ENCODE data around the gene MEF2B.
A peak's percentile ranks its signal among the peaks of the same experiment; 100 is the strongest.
"Not testable (repeated sequence)": the region's sequence is repeated elsewhere in the genome, so short reads cannot be mapped to it uniquely, and the experiment has no call there.

Gene MEF2B

DNA sequence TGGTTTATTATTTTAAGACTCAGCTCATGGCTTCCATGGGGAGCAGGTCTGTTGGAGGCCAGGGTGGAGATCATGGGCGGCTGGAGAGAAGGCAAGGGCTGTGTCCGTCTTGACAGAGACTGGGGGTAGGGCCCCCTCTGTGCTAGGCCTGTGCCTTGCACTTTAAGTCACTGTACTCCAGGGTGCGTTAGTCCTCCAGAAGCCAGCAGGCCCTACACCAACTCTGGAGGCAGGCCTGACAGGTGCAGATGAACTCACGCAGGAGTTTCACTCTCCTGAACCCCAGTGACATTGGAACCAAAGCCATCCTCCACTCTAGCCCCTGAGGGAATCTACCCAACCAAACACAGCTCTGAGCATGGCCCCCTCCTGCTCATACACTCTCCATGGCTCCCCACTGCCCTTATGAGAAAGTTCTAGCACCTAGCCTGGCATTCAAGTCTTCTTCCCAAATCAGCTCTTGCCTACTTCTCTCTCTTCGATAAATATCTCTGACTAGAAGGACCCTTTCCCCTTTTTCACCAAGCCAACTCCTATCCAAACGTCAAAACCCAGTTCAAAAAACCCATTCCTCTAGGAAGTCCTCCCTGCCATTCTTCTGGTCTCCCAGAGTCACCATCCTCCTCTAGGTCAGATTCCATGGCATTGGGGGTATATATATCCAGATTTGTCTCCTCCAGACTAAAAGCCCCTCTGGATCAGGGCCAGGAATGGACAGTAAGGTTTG lies 15.1 kb downstream of the MEF2B start:
- DNase-seq: no peak

DNA sequence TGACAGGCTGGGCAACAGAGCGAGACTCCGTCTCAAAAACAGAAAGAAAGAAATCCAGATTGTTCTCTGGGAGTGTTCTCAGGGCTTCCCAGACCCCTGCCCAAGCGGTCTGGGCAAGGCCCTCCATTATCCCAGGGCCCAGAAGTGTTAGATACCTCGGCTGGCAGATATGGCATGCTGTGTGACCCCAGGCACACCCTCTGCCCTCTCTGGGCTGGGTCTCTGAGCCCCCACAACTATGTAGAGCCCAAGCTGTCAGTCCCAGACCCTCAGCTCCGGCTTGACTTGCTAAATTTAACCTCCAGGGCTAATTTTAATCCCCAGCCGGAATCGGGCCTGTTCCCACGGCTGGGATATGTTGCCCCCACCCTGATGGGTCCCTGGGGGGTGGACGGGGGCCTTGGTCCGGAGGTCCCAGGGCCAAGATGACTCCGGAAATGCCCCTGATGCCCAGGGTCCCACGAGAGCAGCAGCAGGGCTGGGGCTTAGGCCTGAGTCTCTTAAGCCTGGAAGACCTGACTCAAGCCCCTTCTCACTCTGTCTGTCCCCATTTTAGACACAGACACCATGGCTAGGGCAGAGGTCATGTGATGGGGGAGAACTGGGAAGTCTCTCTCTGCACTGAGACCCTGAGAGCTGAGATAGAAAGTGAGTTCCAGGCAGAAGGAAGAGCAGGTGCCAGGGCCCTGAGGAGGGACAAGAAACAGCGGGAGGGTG lies 17.2 kb downstream of the MEF2B start:
- no peak for DNase-seq

GRCh38 chr19:19151418-19151817 lies 18.6 kb downstream of the MEF2B start:
- DNase-seq: no peak

- no peak for DNase-seq
Observed at GRCh38 chr19:19149435-19149834, 20.6 kb downstream of the MEF2B start.

DNA sequence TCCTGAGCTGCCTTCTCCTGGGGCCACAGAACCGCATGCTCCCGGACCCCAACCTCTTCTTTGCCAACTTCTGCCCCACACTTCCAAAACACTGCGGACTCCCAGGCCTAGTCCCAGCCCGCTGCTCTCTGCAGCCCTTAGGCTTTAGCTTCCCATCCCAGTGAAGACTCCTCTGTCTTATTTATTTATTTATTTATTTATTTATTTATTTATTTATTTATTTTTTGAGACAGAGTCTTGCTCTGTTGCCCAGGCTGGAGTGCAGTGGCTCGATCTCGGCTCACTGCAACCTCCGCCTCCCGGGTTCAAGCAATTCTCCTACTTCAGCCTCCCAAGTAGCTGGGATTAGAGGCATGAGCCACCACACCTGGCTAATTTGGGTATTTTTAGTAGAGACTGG lies 21.6 kb downstream of the MEF2B start:
- DNase-seq: not testable (repeated sequence)

- DNase-seq: no peak
Observed at GRCh38 chr19:19147344-19147743, 22.7 kb downstream of the MEF2B start.

GRCh38 chr19:19146865-19147264 lies 23.2 kb downstream of the MEF2B start:
- no peak for DNase-seq

DNA sequence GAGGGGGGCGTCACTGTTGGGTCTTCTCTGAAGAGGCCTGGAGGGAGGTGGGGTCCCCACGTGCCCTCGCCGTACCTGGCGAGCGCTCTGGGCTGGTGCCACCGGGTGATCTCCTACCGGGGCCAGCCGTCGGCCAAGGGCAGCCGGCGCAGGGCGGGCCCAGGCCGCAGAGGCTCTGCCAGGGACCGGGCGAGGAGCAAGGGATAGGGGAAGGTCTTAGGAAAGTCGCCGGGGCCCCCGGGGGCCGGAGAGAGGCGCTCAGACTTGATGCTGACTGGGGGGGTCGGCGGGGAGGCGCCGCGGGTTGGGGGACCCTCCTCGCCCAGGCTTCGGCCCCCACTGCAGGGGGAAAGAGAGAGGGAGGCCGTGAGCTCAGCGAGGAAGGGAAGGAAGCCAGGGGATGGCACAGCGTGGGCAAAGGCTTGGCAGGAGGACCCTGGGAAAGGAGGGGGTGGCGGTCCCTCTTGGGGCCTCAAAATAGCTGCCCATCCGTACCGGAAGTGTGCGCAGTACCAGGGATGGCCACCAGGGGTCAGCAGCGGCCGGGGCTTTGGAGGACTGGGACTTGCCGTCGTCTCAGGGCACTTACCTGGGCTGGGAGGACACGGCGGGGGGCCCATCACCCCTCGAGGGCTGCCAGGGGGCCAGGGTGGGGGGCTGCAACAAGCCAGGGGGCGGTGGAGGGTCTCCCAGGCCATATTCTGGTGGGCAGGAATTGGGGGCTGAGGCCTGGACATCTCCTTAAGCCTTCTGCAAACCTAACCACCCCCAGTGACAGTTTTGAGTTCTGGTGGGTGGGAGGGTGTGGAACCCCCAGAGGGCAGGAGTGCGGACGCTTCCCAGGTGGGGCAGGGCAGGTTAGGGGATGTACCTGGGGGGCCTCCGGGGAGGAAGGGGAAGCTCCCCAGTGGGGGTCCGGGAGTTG lies 24.1 kb downstream of the MEF2B start:
- DNase-seq: peak; percentile 35

DNA sequence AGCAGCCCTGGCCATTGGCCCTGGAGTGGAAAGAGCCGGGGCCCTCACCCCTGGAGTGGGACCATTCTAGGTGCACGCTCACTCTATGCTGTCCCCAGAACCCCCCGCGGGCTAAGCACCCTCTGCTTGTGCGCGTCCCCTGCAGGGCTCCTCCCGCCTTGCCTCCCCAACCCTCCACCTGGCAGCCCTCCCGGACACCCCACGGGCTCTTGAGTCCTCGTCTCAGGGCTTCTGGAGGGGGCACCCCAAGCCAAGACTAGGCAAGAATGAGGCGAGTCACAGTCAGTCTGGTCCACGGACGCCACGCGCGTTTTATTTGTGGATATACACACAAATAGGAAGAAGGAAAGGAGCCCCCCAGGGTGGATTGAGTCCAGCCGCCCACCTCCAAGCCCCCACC lies 24.8 kb downstream of the MEF2B start:
- DNase-seq: no peak

GRCh38 chr19:19142347-19142746 lies 27.7 kb downstream of the MEF2B start:
- no peak for DNase-seq

DNA sequence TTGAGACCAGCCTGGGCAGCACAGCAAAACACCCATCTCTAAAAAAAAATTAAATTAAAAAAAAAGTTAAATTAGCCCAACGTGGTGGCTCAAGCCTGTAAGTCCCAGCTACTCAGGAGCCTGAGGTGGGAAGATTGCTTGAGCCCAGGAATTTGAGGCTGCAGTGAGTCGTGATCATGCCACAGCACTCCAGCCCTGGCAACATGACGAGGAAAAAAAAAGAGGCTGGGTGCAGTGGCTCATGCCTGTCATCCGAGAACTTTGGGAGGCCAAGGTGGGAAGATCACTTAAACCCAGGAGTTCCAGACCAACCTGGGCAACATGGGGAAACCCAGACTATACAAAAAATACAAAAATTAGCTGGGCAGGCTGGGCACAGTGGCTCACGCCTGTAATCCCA lies 29.6 kb downstream of the MEF2B start:
- DNase-seq: no peak

DNA sequence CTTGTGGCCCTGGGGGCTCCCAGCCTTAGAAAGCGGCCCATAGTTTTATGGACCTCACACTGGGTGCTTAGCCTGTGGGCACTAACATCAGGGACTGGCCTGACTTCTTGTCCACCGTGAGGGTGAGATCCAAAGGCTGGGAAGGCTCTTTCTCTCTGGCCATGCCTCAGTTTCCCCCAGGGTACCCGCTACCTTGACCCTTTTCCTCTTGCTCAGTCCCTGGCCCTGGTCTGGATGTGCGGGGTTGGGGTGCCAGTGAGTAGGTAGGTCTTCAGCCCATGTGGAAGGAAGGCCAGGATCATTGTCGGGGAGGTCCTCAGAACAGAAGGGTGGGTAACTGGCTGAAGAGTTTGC lies 30.2 kb downstream of the MEF2B start:
- DNase-seq: no peak

DNA sequence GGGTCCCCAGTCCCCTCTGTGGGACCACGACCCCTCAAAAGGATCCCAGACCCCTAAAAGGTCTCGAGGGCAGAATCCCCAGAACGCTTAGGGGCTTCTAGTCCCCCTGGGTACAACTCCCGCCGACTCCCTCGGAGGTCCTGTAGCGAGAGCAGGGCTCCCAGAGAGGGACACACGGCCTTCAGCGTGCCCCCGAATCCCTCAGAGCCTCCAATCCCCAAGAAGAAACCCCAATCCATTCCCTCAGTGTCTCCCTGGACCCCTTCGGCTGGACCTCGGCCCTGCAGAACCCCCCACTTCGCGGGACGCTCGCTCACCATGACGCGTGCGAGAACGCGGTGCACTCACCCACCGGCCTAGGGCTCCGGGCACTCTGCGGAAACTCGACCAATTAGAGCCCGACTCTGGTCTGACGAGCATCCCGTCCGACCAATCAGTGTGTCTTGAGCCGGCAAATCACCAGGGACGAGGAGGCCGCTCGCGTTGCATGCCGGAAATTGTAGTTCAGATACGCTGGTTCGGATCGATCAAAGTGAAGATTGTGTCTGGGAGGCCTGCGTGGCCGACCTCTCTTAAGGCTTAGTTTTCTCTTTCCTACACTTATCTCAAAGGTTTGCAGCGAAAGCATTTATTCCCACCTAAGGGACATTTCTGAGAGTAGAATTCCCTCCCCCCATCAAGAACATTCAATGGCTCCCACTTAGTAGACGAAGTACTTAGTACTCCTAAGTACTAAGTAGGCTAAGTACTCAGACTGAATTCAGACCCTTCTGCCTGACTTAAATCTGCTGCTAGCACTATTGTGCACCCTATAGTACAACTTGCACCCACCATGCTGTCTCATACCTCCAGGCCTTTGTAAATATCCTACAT lies 31.7 kb downstream of the MEF2B start, which contains the start of gene TMEM161A:
Gene TMEM161A, minus strand, starts transcription at position 370 of the 873 bp plus-strand sequence. Its CDS starts 50 bp downstream, at position 320.
- DNase-seq: peak; percentile 95

DNA sequence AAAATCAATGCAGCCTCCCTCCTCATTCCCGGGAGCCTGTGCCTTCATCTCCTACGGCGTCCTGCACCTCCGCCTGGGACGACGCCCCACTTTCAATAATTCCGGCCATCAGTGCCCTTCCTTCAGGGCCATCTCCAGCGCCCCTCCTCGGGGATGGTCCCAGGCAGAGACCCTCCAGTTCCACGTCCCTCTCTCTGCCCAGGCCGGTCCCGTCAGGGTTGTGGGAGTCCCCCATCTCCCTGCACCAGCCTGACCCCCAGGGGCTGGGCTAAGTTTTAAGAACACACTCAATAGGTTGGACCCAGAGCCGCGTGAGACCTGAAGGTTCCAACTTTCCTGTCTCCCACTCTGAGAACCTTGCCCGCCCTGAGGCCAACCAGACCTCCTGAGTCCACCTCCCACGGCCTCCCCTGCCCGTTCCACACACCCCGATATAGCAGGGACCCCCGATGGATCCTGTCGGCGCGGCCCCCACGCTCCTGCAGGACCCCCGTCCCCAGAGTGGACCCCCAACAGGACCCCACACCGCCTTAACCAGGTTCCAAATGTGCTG lies 32.4 kb downstream of the MEF2B start:
- no peak for DNase-seq

DNA sequence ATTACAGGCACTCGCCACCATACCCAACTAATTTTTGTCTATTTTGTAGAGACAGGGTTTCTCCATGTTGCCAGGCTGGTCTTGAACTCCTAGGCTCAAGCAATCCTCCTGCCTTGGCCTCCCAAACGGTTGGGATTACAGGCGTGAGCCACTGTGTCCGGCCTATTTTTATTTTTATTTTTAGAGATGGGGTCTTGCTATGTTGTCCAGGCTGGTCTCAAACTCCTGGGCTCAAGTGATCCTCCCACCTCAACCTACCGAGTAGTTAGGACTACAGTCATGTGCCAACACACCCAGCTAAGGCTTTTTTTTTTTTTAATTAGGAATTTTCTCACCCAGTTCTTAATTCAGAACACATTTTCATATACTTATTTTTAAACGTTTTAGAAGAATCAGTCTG lies 34.4 kb downstream of the MEF2B start:
- DNase-seq: not testable (repeated sequence)

- DNase-seq: peak; percentile 8
Observed at GRCh38 chr19:19134687-19135158, 35.3 kb downstream of the MEF2B start.

DNA sequence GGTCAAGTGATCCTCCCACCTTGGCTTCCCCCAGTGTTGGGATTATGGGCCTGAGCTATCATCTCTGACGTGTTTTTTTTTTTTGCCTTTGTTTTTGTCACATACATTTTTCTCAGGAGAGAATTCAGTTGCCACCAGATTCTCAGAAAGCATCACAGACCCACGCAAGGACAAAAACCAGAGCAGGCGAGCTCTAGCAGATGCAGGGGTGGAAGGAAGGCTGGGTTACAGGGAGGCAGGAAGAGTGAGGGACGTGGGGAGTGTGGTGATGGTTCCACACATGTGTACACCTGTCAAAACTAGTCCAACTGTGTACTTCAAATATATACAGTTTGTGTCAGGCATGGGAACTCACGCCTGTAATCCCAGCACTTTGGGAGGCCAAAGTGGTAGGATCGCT lies 36.1 kb downstream of the MEF2B start:
- no peak for DNase-seq

DNA sequence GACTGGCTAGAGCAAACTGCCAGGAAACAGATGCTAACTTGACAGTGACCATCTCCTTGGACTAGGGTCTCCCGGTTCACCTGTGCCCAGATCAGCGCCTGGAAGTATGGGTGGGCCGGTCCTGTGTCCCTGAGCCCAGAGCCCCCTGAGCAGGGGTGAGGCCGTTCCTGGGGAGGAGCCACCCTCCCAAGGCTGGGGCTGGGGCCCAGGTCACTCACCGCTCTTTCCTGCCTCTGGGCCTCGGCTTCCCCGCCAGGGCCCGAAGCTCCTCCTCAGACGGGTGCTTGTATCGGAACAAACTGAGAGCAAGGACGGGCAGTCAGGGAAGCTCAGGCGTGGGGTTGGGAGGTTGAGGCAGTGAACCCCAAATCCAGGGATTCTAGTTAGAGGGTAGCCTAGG lies 37.2 kb downstream of the MEF2B start:
- no peak for DNase-seq

DNA sequence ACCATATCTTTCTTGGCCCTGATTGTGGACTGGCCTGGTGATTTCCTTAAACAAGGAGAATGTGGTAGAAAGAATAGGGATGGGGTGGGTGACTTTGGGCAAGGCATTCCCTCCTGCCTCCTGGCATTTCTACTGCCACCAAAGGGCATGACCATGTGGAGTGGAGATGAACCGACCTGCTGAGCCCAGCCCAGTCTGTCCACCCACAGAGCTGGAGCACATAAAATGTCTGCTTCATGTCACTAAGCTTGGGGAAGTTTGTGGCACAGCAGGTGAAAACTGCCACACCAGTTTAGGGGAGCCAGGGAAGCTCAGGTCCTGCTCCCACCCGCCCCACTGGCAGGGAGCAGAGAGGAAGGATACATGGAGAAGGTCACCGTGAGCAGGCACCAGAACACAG lies 38.1 kb downstream of the MEF2B start:
- DNase-seq: no peak

- DNase-seq: no peak
Observed at GRCh38 chr19:19126102-19126501, 44.0 kb downstream of the MEF2B start.

- DNase-seq: no peak
Observed at GRCh38 chr19:19123386-19123785, 46.7 kb downstream of the MEF2B start.

GRCh38 chr19:19122902-19123301 lies 47.2 kb downstream of the MEF2B start:
- no peak for DNase-seq
